Measurements from ENCODE around the gene ITGB5.

ITGB5 gene

GRCh38 chr3:124745756-124746155 lies 141.4 kb downstream of the ITGB5 start:
- no peak for DNase-seq (ENCODE audit: extremely low read depth, low read depth)
- no peak overlapping the region for H3K4me3 ChIP-seq (replicated peaks; ENCODE audit: low read depth, low read length)

GRCh38 chr3:124741027-124741426 lies 146.1 kb downstream of the ITGB5 start:
- DNase-seq (ENCODE audit: extremely low read depth, low read depth), result no peak
- TF ChIP-seq, protein P1, sequence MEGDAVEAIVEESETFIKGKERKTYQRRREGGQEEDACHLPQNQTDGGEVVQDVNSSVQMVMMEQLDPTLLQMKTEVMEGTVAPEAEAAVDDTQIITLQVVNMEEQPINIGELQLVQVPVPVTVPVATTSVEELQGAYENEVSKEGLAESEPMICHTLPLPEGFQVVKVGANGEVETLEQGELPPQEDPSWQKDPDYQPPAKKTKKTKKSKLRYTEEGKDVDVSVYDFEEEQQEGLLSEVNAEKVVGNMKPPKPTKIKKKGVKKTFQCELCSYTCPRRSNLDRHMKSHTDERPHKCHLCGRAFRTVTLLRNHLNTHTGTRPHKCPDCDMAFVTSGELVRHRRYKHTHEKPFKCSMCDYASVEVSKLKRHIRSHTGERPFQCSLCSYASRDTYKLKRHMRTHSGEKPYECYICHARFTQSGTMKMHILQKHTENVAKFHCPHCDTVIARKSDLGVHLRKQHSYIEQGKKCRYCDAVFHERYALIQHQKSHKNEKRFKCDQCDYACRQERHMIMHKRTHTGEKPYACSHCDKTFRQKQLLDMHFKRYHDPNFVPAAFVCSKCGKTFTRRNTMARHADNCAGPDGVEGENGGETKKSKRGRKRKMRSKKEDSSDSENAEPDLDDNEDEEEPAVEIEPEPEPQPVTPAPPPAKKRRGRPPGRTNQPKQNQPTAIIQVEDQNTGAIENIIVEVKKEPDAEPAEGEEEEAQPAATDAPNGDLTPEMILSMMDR (IDR thresholded peaks at IDR 0.05; ENCODE audit: low read depth, low read length, missing control alignments), result no peak
- no peak overlapping the region for H3K4me3 ChIP-seq (replicated peaks; ENCODE audit: low read depth, low read length)

More at GRCh38 chr3:124745756-124746155, 141.4 kb downstream of the ITGB5 start:
- TF ChIP-seq, protein P1 (IDR thresholded peaks at IDR 0.05; ENCODE audit: low read depth, low read length, missing control alignments), result no peak

GRCh38 chr3:124731760-124732159 lies 155.4 kb downstream of the ITGB5 start:
- no peak for DNase-seq (ENCODE audit: extremely low read depth, low read depth)
- H3K4me3 ChIP-seq (replicated peaks; ENCODE audit: low read depth, low read length), result peak overlapping the region; percentile 100
- TF ChIP-seq, protein P1 (IDR thresholded peaks at IDR 0.05; ENCODE audit: low read depth, low read length, missing control alignments), result no peak

- no peak for DNase-seq (ENCODE audit: extremely low read depth, low read depth)
- H3K4me3 ChIP-seq (replicated peaks; ENCODE audit: low read depth, low read length), result peak overlapping the region; percentile 100
- TF ChIP-seq, protein P1 (IDR thresholded peaks at IDR 0.05; ENCODE audit: low read depth, low read length, missing control alignments), result no peak
Measured at GRCh38 chr3:124730941-124731297, 156.2 kb downstream of the ITGB5 start.

DNA sequence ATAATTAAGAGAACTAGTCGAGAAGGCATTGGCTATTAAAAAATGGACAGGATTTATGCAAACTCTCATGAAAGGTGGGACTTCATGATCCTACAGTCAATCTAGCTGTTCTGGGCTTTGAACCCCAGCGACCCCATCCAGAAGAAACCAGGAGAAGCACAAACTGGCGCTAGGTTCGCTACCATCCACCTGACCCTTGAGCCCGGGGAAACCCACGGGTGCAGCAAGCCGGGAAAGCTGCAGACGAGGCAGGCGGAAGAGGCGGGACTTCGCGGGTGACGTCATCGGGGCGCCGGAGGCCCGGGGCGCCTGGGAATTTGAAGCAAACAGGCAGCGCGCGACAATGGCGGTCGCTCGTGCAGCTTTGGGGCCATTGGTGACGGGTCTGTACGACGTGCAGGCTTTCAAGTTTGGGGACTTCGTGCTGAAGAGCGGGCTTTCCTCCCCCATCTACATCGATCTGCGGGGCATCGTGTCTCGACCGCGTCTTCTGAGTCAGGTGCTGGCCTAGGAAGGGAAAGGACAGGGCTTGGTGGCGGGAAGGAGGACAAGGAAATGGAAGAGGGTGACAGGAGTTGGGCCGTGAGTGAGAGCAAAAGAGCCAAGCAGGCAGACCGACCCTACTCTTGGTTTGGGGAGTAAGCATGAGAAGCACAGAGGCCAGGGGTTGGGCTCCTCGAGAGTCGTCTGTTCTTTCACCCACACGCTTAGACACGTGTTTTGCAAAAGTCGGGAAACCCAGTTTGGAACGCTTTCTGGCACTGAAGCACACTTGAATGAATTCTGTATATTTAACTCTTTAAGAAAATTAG lies 156.8 kb downstream of the ITGB5 start, which contains the start of gene UMPS:
UMPS (plus strand) TSS at position 324 of the 812 bp plus-strand sequence; CDS start at position 344, 20 bp downstream.
- TF ChIP-seq, protein P1 (IDR thresholded peaks at IDR 0.05; ENCODE audit: low read depth, low read length, missing control alignments), result no peak
- peak; percentile 29 for DNase-seq (ENCODE audit: extremely low read depth, low read depth)
- H3K4me3 ChIP-seq (replicated peaks; ENCODE audit: low read depth, low read length), result peak within 1 kb of the TSS; percentile 100

- no peak overlapping the region for H3K4me3 ChIP-seq (replicated peaks; ENCODE audit: low read depth, low read length)
- TF ChIP-seq, protein P1 (IDR thresholded peaks at IDR 0.05; ENCODE audit: low read depth, low read length, missing control alignments), result no peak
- DNase-seq (ENCODE audit: extremely low read depth, low read depth), result no peak
Measured at GRCh38 chr3:124722589-124722988, 164.6 kb downstream of the ITGB5 start.
